Chondrocyte (in vitro differentiated cells): ENCODE data around the gene SPPL2B. TPM values are rescaled to one million over a fixed set of nuclear protein-coding genes. Genes with fewer than 3 reads are reported as not detected.
"Not testable (repeated sequence)": the region's sequence is repeated elsewhere in the genome, so short reads cannot be mapped to it uniquely, and the experiment has no call there.

ENCODE experiments used
- DNase-seq: peaks from one replicate; pipeline ENCODE4 v3.0.0; 2021; ENCODE audit warnings: mixed read lengths, low spot score
- H3K27ac Mint-ChIP-seq: one replicate; pipeline ENCODE4 v1.8.0; 2021; ENCODE audit warnings: mild to moderate bottlenecking, moderate library complexity, mixed read lengths; ENCODE audit not compliant: unreplicated experiment
- H3K27me3 Mint-ChIP-seq: 2 replicates; pipeline ENCODE4 v1.8.0; 2021; ENCODE audit warnings: low read depth, mixed read lengths
- H3K36me3 Mint-ChIP-seq: 2 replicates; pipeline ENCODE4 v1.8.0; 2021; ENCODE audit warnings: low read depth, mixed read lengths
- H3K4me1 Mint-ChIP-seq: 2 replicates; pipeline ENCODE4 v1.8.0; 2021; ENCODE audit warnings: low read depth, mild to moderate bottlenecking, mixed read lengths
- H3K4me3 Mint-ChIP-seq: one replicate; pipeline ENCODE4 v1.8.0; 2021; ENCODE audit warnings: mild to moderate bottlenecking, moderate library complexity, mixed read lengths; ENCODE audit not compliant: unreplicated experiment
- H3K9me3 Mint-ChIP-seq: 2 replicates; pipeline ENCODE4 v1.8.0; 2021; ENCODE audit warnings: low read depth, mixed read lengths
- total RNA-seq: library from RNA; stranded (reverse); gene quantifications from 3 replicates; pipeline ENCODE4 v1.2.1, GENCODE V29; 2021
- TF ChIP-seq, protein P1 (sequence below): fragments of 200-600 bp; sonication (generic); IDR thresholded peaks from 2 replicates; pipeline ENCODE4 v1.5.0; 2021; ENCODE audit warnings: antibody characterized with exemption, mild to moderate bottlenecking, moderate library complexity

SPPL2B gene
- total RNA-seq, 1 donor from 2014 or later = 48.9 TPM

DNA sequence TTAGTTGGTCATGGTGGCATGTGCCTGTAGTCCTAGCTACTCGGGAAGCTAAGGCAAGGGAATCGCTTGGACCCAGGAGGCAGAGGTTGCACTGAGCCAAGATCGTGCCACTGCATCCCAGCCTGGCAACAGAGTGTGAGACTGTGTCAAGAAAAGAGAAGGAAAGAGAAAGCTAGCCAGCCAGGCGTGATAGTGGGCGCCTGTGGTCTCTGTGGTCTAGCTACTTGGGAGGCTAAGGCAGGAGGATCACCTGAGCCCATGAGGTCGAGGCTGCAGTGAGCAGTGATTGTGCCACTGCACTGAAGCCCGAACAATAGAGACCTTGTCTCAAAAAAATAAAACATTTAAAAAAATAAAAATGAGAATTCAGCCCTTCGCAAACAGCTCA is 65.6 kb downstream of the SPPL2B start:
- no peak for DNase-seq
- TF ChIP-seq, protein P1, sequence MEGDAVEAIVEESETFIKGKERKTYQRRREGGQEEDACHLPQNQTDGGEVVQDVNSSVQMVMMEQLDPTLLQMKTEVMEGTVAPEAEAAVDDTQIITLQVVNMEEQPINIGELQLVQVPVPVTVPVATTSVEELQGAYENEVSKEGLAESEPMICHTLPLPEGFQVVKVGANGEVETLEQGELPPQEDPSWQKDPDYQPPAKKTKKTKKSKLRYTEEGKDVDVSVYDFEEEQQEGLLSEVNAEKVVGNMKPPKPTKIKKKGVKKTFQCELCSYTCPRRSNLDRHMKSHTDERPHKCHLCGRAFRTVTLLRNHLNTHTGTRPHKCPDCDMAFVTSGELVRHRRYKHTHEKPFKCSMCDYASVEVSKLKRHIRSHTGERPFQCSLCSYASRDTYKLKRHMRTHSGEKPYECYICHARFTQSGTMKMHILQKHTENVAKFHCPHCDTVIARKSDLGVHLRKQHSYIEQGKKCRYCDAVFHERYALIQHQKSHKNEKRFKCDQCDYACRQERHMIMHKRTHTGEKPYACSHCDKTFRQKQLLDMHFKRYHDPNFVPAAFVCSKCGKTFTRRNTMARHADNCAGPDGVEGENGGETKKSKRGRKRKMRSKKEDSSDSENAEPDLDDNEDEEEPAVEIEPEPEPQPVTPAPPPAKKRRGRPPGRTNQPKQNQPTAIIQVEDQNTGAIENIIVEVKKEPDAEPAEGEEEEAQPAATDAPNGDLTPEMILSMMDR = no peak
- Mint-ChIP-seq H3K9me3 (no peaks in the 10 kb centered on the region), H3K27me3 (peaks cover 2% of the 10 kb centered on the region), H3K4me3 (no peak overlapping the region), H3K27ac (no peak overlapping the region), H3K4me1 (peaks cover 13% of the 10 kb centered on the region), H3K36me3 (no peaks in the 10 kb centered on the region)

DNA sequence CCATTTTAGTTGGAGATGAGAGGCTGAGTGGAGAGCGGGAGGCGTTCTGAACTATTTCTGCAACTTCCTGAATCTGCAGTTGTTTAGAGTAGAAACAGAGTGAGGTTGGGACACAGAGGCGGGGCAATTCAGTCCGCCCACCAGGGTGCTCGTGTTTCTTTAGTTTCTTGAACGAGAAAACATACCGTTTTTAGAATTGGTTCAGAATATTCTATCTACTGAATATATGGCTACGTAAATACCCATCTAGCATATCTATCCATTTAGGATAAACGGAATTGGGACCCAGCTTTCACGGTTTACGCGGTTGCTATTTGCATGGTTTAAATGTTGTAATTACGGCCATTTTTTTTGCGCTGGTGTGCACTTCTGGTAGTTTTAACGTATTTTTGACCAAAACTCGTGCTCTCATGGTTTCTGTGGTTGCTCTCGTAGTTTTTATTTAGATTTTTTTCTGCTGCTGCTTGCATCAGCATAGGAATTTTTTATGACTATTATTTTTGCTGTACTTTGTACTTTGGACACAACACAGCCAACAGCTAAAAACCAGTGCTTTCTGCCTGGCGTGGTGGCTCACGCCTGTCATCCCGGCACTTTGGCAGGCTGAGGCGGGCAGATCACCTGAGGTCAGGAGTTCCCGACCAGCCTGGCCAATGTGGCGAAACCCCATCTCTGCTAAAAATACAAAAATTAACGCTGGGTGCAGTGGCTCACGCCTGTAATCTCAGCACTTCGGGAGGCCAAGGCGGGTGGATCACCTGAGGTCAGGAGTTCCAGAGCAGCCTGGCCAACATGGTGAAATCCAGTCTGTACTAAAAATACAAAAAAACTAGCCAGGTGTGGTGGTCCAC is 66.2 kb downstream of the SPPL2B start:
- Mint-ChIP-seq H3K9me3 (no peaks in the 10 kb centered on the region), H3K36me3 (no peaks in the 10 kb centered on the region), H3K27ac (no peak overlapping the region), H3K4me1 (peaks cover 13% of the 10 kb centered on the region), H3K27me3 (peaks cover 2% of the 10 kb centered on the region), H3K4me3 (no peak overlapping the region)
- no peak for DNase-seq
- TF ChIP-seq, protein P1 = no peak

DNA sequence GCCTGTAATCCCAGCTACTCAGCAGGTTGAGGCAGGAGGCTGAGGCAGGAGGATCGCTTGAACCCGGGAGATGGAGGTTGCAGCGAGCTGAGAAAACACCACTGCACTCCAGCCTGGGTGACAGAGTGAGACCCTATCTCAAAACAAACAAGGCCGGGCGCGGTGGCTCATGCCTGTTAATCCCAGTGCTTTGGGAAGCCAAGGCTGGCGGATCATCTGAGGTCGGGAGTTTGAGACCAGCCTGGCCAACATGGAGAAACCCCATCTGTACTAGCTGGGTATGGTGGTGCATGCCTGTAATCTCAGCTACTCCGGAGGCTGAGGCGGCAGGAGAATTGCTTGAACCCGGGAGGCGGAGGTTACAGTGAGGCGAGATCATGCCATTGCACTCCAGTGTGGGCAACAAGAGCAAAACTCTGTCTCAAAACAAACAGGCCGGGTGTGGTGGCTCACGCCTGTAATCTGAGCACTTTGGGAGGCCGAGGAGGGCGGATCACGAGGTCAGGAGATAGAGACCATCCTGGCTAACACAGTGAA is 66.9 kb downstream of the SPPL2B start:
- not testable (repeated sequence) for DNase-seq, H3K27me3 Mint-ChIP-seq, H3K4me3 Mint-ChIP-seq, H3K27ac Mint-ChIP-seq, H3K36me3 Mint-ChIP-seq, H3K9me3 Mint-ChIP-seq
- peaks cover 13% of the 10 kb centered on the region for H3K4me1 Mint-ChIP-seq

DNA sequence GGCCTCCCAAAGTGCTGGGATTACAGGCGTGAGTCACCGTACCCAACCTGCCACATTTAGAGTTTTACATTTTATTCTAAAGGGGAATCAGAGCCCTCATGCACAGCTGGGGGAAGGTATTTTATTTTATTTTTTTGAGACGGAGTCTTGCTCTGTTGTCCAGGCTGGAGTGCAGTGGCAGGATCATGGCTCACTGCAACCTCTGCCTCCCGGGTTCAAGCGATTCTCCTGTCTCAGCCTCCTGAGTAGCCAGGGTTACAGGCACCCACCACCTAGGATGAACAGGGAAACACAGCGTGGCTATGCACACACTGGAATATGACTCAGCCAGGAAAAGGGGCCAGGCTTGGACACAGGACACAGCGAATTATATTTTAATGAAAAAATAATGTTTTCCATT is 68.7 kb downstream of the SPPL2B start:
- not testable (repeated sequence) for H3K27me3 Mint-ChIP-seq, H3K4me3 Mint-ChIP-seq, H3K36me3 Mint-ChIP-seq, H3K9me3 Mint-ChIP-seq, DNase-seq, H3K27ac Mint-ChIP-seq
- H3K4me1 Mint-ChIP-seq = peaks cover 11% of the 10 kb centered on the region

DNA sequence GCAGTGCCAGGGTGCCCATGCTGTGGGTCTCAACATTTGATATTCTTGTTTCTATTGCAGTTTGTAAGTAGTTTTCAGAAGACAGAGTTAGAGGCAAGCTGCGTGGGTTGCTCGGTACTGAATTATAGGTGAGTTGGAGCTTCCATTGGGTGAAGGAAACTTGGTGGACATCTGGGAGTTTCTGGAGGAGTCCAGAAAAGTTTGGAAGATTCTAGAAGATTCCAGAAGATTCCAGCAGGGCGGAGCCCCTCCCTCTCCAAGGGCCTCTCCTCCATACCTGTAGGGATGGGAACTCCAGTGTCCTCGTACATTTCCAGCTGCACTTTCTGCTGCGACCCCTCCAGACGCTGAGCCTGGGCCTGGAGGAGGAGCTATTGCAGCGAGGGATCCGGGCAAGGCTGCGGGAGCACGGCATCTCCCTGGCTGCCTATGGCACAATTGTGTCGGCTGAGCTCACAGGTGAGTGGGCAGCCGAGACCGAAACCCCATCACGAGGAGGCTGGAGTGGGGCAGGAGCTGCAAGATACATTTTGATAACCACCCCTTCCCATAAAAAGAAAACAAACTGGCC is 70.3 kb downstream of the SPPL2B start:
- no peak overlapping the region for H3K4me3 Mint-ChIP-seq
- H3K27ac Mint-ChIP-seq = no peak overlapping the region
- H3K27me3 Mint-ChIP-seq = no peaks in the 10 kb centered on the region
- H3K9me3 Mint-ChIP-seq = peaks cover 3% of the 10 kb centered on the region
- DNase-seq = no peak
- peaks cover 11% of the 10 kb centered on the region for H3K4me1 Mint-ChIP-seq
- TF ChIP-seq, protein P1 = no peak
- peaks cover 2% of the 10 kb centered on the region for H3K36me3 Mint-ChIP-seq

DNA sequence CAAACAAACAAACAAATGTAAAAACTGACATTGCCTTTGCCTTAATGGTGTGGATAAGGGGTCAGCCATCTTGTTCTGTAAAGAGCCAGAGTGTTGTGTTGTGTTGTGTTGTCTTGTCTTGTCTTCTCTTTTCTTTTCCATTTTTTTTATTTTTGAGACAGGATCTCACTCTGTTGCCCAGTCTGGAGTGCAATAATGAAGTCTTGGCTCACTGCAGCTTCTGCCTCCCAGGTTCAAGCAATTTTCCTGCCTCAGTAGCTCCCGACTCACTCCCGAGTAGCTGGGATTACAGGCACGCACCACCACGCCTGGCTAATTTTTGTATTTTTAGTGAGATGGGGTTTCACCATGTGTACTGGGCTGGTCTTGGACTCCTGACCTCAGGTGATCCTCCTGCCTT is 71.1 kb downstream of the SPPL2B start:
- TF ChIP-seq, protein P1 = no peak

More for the DNA sequence above, 71.1 kb downstream of the SPPL2B start:
- peaks cover 2% of the 10 kb centered on the region for H3K36me3 Mint-ChIP-seq
- H3K27ac Mint-ChIP-seq = no peak overlapping the region
- DNase-seq = no peak
- peaks cover 3% of the 10 kb centered on the region for H3K4me1 Mint-ChIP-seq
- H3K4me3 Mint-ChIP-seq = no peak overlapping the region
- H3K9me3 Mint-ChIP-seq = peaks cover 6% of the 10 kb centered on the region
- no peaks in the 10 kb centered on the region for H3K27me3 Mint-ChIP-seq
